H1 (cell line): Measurements from ENCODE around the gene ASCC3. TPM values are rescaled to one million over a fixed set of nuclear protein-coding genes. Genes with fewer than 3 reads are reported as not detected.

Experiments used
- CTCF ChIA-PET: fragments of 300-600 bp; sonication (Branson Sonifier 250); formaldehyde crosslinking; loops from one replicate; lab custom pipeline; 2021; ENCODE audit not compliant: partially characterized antibody; lab: Charles Lee
- POLR2A ChIA-PET: fragments of 300-600 bp; sonication (Branson Sonifier 250); formaldehyde crosslinking; loops from one replicate; lab custom pipeline; 2021; ENCODE audit warnings: inconsistent platforms; ENCODE audit not compliant: partially characterized antibody; lab: Charles Lee
- DNase-seq, 2 experiments: peaks; one replicate each; pipeline versions ENCODE4 v3.0.0 to v3.0.0-alpha.2; 2010 to 2022; ENCODE audit warnings: low spot score in 2 of 2, low read depth in 1 of 2, mixed read lengths in 1 of 2
- FAIRE-seq: peaks from 2 replicates; lab custom pipeline; 2011; peaks lifted over from hg19 to GRCh38; lab: Jason Lieb, UNC
- H2AFZ ChIP-seq: 2 replicates; pipeline ENCODE4 v1.8.1; 2012; ENCODE audit warnings: low read length, inconsistent platforms
- H2AK5ac ChIP-seq: 2 replicates; pipeline ENCODE4 v1.6.1; 2013; ENCODE audit warnings: low read depth, low read length
- H2BK120ac ChIP-seq: replicated peaks from 2 replicates; pipeline ENCODE3; 2013; ENCODE audit warnings: low read depth, low read length, inconsistent platforms
- H2BK12ac ChIP-seq: 2 replicates; pipeline ENCODE4 v1.6.1; 2013; ENCODE audit warnings: low read depth, low read length
- H2BK15ac ChIP-seq: 2 replicates; pipeline ENCODE4 v1.6.1; 2013; ENCODE audit warnings: low read length
- H2BK20ac ChIP-seq: 2 replicates; pipeline ENCODE4 v1.6.1; 2013; ENCODE audit warnings: low read length
- H2BK5ac ChIP-seq: 2 replicates; pipeline ENCODE4 v1.6.1; 2013; ENCODE audit warnings: low read depth, low read length
- H3K14ac ChIP-seq: 2 replicates; pipeline ENCODE4 v1.6.1; 2013; ENCODE audit warnings: inconsistent platforms; ENCODE audit not compliant: insufficient read length
- H3K18ac ChIP-seq: 2 replicates; pipeline ENCODE4 v1.6.1; 2013; ENCODE audit warnings: low read length; ENCODE audit errors: extremely low read depth
- H3K23ac ChIP-seq: 2 replicates; pipeline ENCODE4 v1.6.1; 2013; ENCODE audit warnings: inconsistent platforms; ENCODE audit not compliant: insufficient read length
- H3K23me2 ChIP-seq: 2 replicates; pipeline ENCODE4 v1.6.1; 2013; ENCODE audit warnings: low read depth, low read length
- H3K27ac ChIP-seq: 2 replicates; pipeline ENCODE4 v1.6.1; 2011; ENCODE audit warnings: low read depth, low read length, inconsistent platforms
- H3K27me3 ChIP-seq, 4 experiments: replicated peaks in 1 of 4; 1 replicate in 1 of 4; 2 replicates in 3 of 4; pipeline versions ENCODE4 v1.6.1 to v1.8.1; 2011 to 2013; ENCODE audit warnings: low read length in 3 of 4, mild to moderate bottlenecking in 3 of 4, inconsistent platforms in 2 of 4, mixed read lengths in 2 of 4, moderate library complexity in 1 of 4; ENCODE audit not compliant: control insufficient read depth in 3 of 4, insufficient read depth in 3 of 4; ENCODE audit errors: extremely low read depth in 1 of 4
- H3K36me3 ChIP-seq, 4 experiments: 2 replicates each; pipeline versions ENCODE4 v1.6.1 to v1.8.1; 2011 to 2013; ENCODE audit warnings: mild to moderate bottlenecking in 4 of 4, low read length in 3 of 4, moderate library complexity in 2 of 4, control low read depth in 1 of 4, inconsistent platforms in 1 of 4; ENCODE audit not compliant: insufficient read depth in 4 of 4, control insufficient read depth in 2 of 4
- H3K4ac ChIP-seq: replicated peaks from 2 replicates; pipeline ENCODE3; 2013; ENCODE audit warnings: low read length, low read depth, mixed read lengths, inconsistent platforms; ENCODE audit not compliant: insufficient read length
- H3K4me1 ChIP-seq, 4 experiments: replicated peaks in 1 of 4; 1 replicate in 1 of 4; 2 replicates in 3 of 4; pipeline versions ENCODE4 v1.6.1 to v1.8.1; 2011 to 2013; ENCODE audit warnings: low read length in 3 of 4, inconsistent platforms in 2 of 4, mixed read lengths in 1 of 4; ENCODE audit not compliant: insufficient read depth in 4 of 4, control insufficient read depth in 3 of 4
- H3K4me2 ChIP-seq, 2 experiments: 2 replicates each; pipeline versions ENCODE4 v1.6.1 to v1.8.1; 2011 to 2013; ENCODE audit warnings: low read depth in 2 of 2, low read length in 2 of 2, control low read depth in 1 of 2, inconsistent platforms in 1 of 2, mild to moderate bottlenecking in 1 of 2; ENCODE audit not compliant: insufficient read depth in 1 of 2
- H3K4me3 ChIP-seq, 4 experiments: fragments of 200-600, 300-600 bp in 1 of 4; sonication (generic), shearing (Covaris generic), sonication (Bioruptor Twin) in 1 of 4; 2 replicates each; pipeline versions ENCODE4 v1.5.1 to v1.8.1; 2011 to 2016; ENCODE audit warnings: low read length in 4 of 4, low read depth in 3 of 4, control low read depth in 2 of 4, inconsistent platforms in 2 of 4, mild to moderate bottlenecking in 2 of 4, mixed read lengths in 1 of 4, moderate library complexity in 1 of 4; ENCODE audit not compliant: insufficient read depth in 2 of 4; ENCODE audit errors: extremely low read depth in 1 of 4
- H3K56ac ChIP-seq: replicated peaks from 2 replicates; pipeline ENCODE3; 2013; ENCODE audit warnings: low read depth, mild to moderate bottlenecking, mixed read lengths, low read length, inconsistent platforms; ENCODE audit not compliant: insufficient read length
- H3K79me1 ChIP-seq: 2 replicates; pipeline ENCODE4 v1.6.1; 2013; ENCODE audit warnings: low read depth, low read length, control low read depth
- H3K79me2 ChIP-seq, 2 experiments: 2 replicates each; pipeline versions ENCODE4 v1.6.1 to v1.8.1; 2012 to 2013; ENCODE audit warnings: low read length in 2 of 2, mild to moderate bottlenecking in 2 of 2, inconsistent platforms in 1 of 2; ENCODE audit not compliant: insufficient read depth in 2 of 2, control insufficient read depth in 1 of 2
- H3K9ac ChIP-seq, 4 experiments: replicated peaks in 1 of 4; 1 replicate in 1 of 4; 2 replicates in 3 of 4; pipeline versions ENCODE4 v1.6.1 to v1.8.1; 2011 to 2013; ENCODE audit warnings: low read depth in 3 of 4, low read length in 3 of 4, control low read depth in 2 of 4, mild to moderate bottlenecking in 2 of 4, moderate library complexity in 2 of 4, inconsistent platforms in 1 of 4; ENCODE audit errors: extremely low read depth in 1 of 4
- H3K9me3 ChIP-seq, 2 experiments: 2 replicates each; pipeline versions ENCODE4 v1.6.1 to v1.8.1; 2012 to 2013; ENCODE audit warnings: mild to moderate bottlenecking in 2 of 2, moderate library complexity in 2 of 2, control low read depth in 1 of 2, inconsistent platforms in 1 of 2, low read depth in 1 of 2, low read length in 1 of 2, mixed read lengths in 1 of 2; ENCODE audit not compliant: insufficient read depth in 2 of 2
- H4K20me1 ChIP-seq, 2 experiments: replicated peaks in 1 of 2; 2 replicates each; pipeline versions ENCODE3 to v1.8.1; 2011 to 2013; ENCODE audit warnings: inconsistent platforms in 2 of 2, low read length in 2 of 2, mild to moderate bottlenecking in 1 of 2; ENCODE audit not compliant: insufficient read depth in 2 of 2, control insufficient read depth in 1 of 2
- H4K5ac ChIP-seq: 2 replicates; pipeline ENCODE4 v1.6.1; 2013; ENCODE audit warnings: low read length, low read depth, mixed read lengths, inconsistent platforms; ENCODE audit not compliant: insufficient read length
- H4K8ac ChIP-seq: 2 replicates; pipeline ENCODE4 v1.8.0; 2013; ENCODE audit warnings: mild to moderate bottlenecking, moderate library complexity, low read length, inconsistent platforms; ENCODE audit not compliant: insufficient read depth; ENCODE audit errors: extremely low read depth
- H4K91ac ChIP-seq: replicated peaks from 2 replicates; pipeline ENCODE3; 2013; ENCODE audit warnings: low read length, mixed read lengths, inconsistent platforms; ENCODE audit not compliant: insufficient read length
- BACH1 ChIP-seq: IDR thresholded peaks from 2 replicates; pipeline ENCODE4 v1.6.1; 2012; ENCODE audit warnings: low read length, improper control_type of control experiment
- CBX5 ChIP-seq: fragments of 300-800, 300-1000 bp; sonication (generic); IDR thresholded peaks from 2 replicates; pipeline ENCODE4 v1.7.1; 2016; ENCODE audit warnings: antibody characterized with exemption, low read length, low read depth
- EGR1 ChIP-seq: IDR thresholded peaks from 2 replicates; pipeline ENCODE4 v1.6.1; 2011; ENCODE audit warnings: low read depth, low read length, borderline replicate concordance
- JUN ChIP-seq: IDR thresholded peaks from 2 replicates; pipeline ENCODE4 v1.6.1; 2011; ENCODE audit warnings: low read depth, mild to moderate bottlenecking, improper control_type of control experiment, low read length
- KDM4A ChIP-seq: IDR thresholded peaks from one replicate; pipeline ENCODE4 v1.7.1; 2012; ENCODE audit warnings: low read depth, mild to moderate bottlenecking, moderate library complexity, low read length, inconsistent platforms; ENCODE audit not compliant: severe bottlenecking
- NRF1 ChIP-seq: IDR thresholded peaks from 2 replicates; pipeline ENCODE4 v1.6.1; 2011; ENCODE audit warnings: mild to moderate bottlenecking, low read depth, low read length, improper control_type of control experiment
- RFX5 ChIP-seq: IDR thresholded peaks from 2 replicates; pipeline ENCODE4 v1.6.1; 2011; ENCODE audit warnings: low read depth, low read length, improper control_type of control experiment, borderline replicate concordance
- SIN3A ChIP-seq, 2 experiments: IDR thresholded peaks in 1 of 2; conservative IDR thresholded peaks in 1 of 2; 2 replicates each; pipeline ENCODE4 v1.6.1; 2011 to 2012; ENCODE audit warnings: low read length in 2 of 2, improper control_type of control experiment in 1 of 2, low read depth in 1 of 2, mild to moderate bottlenecking in 1 of 2
- WGBS, 2 experiments: shearing (Covaris generic) in 1 of 2; methylation state at CpG; one replicate each; pipeline versions ENCODE4 v1.1.6 to v1.1.7; 2013 to 2015; ENCODE audit warnings: low lambda C conversion rate in 2 of 2, mixed read lengths in 2 of 2, inconsistent platforms in 1 of 2, low coverage in 1 of 2, missing lambda C conversion rate in 1 of 2; ENCODE audit not compliant: insufficient replicate concordance in 2 of 2, insufficient coverage in 1 of 2, insufficient read length in 1 of 2; ENCODE audit errors: extremely low coverage in 1 of 2, missing lambda C conversion rate in 1 of 2; 5-methylcytosine and 5-hydroxymethylcytosine counted together
- polyA plus RNA-seq, 7 experiments: library from polyadenylated mRNA; depleted of rRNA in 3 of 7; stranded (reverse) in 5 of 7; unstranded in 2 of 7; fragments of >200 nt in 5 of 7; fragments of 200-250 nt in 2 of 7; gene quantifications; 1 replicate in 5 of 7; 2 replicates in 1 of 7; 4 replicates in 1 of 7; pipeline versions ENCODE4 v1.2.1 to v1.2.3, GENCODE V29; 2011 to 2013; ENCODE audit warnings: missing spikeins in 2 of 7, mixed read lengths in 2 of 7
- total RNA-seq: library from RNA; stranded (reverse); fragmentation: NEBNext Ultra II Directional; extraction: Animal tissue kit (Norgen Biotek cat#: 25700); gene quantifications from 2 replicates; pipeline ENCODE4 v1.2.1, GENCODE V29; 2021

ASCC3 gene
- total and polyA plus RNA-seq, 2 of the 8 experiments (the other 6 are each of a cell fraction or from before 2014, with no cell fraction given), result 37.5 to 77.8 TPM

GRCh38 chr6:100726666-100727065, 154.5 kb downstream of the ASCC3 start:
- peaks cover 0 to 6% (median 0%) of the 10 kb centered on the region in 4 experiments; a peak in 2 of 8 replicates for H3K36me3 ChIP-seq
- no peak overlapping the region for H3K18ac ChIP-seq
- H2BK120ac ChIP-seq, result no peak overlapping the region
- no peak overlapping the region for H3K14ac ChIP-seq
- ChIA-PET POLR2A (no interaction called here), CTCF (no interaction called here)
- no peak overlapping the region for H2AFZ ChIP-seq
- H3K23me2 ChIP-seq, result no peaks in the 10 kb centered on the region
- no peak overlapping the region for H4K5ac ChIP-seq
- no peak overlapping the region for H3K23ac ChIP-seq
- no peak overlapping the region for H2BK5ac ChIP-seq
- H3K4me3 ChIP-seq, result no peak overlapping the region
- no peak overlapping the region for H4K91ac ChIP-seq
- WGBS, 2 experiments, result 86% methylated on average over 1 of the region's 1 CpG; no CpG with 5 or more reads in 1 of the 2 experiments
- H3K4ac ChIP-seq, result no peak overlapping the region
- no peaks in the 10 kb centered on the region for H3K79me2 ChIP-seq
- no peak for TF ChIP-seq BACH1
- no peak for TF ChIP-seq KDM4A
- TF ChIP-seq JUN, result no peak
- TF ChIP-seq EGR1, result no peak
- TF ChIP-seq RFX5, result no peak
- TF ChIP-seq SIN3A (conservative IDR thresholded peaks at IDR 0.05 in 1 of 2, IDR thresholded peaks at IDR 0.05 in 1 of 2; ENCODE audit: low read depth in 1 of 2, low read length in 2 of 2), result no peak
- TF ChIP-seq CBX5, result no peak
- TF ChIP-seq NRF1, result no peak
- no peak overlapping the region for H3K56ac ChIP-seq
- no peaks in the 10 kb centered on the region for H3K9me3 ChIP-seq
- no peaks in the 10 kb centered on the region for H4K20me1 ChIP-seq
- no peak overlapping the region for H3K4me2 ChIP-seq
- H3K27me3 ChIP-seq, result no peaks in the 10 kb centered on the region
- no peak overlapping the region for H3K9ac ChIP-seq
- no peak overlapping the region for H2BK12ac ChIP-seq
- no peak overlapping the region for H3K27ac ChIP-seq
- FAIRE-seq (no peak), DNase-seq (no peak)
- H3K4me1 ChIP-seq, result no peaks in the 10 kb centered on the region
- no peaks in the 10 kb centered on the region for H3K79me1 ChIP-seq
- H2AK5ac ChIP-seq, result no peak overlapping the region
- H2BK15ac ChIP-seq, result no peak overlapping the region
- H4K8ac ChIP-seq, result no peak overlapping the region
- no peak overlapping the region for H2BK20ac ChIP-seq
